Activated B cell treated with CpG ODN at 0.5 μM for 24 hours (primary cell): ENCODE data around the gene SKIC2. TPM values are rescaled to one million over a fixed set of nuclear protein-coding genes. Genes with fewer than 3 reads are reported as not detected.

Experiments used
- ATAC-seq: fragments of 200-7000 bp; cut with Tn5 transposase; one replicate; pipeline ENCODE4 v1.10.0; 2021; ENCODE audit warnings: low read depth, mild to moderate bottlenecking, moderate library complexity
- CTCF ChIA-PET: fragments of 350-600 bp; sonication (Branson Sonifier 250); formaldehyde crosslinking; loops from one replicate; lab custom pipeline; 2021; ENCODE audit warnings: antibody characterized with exemption; lab: Charles Lee
- POLR2A ChIA-PET: fragments of 350-600 bp; sonication (Branson Sonifier 250); formaldehyde crosslinking; loops from one replicate; lab custom pipeline; 2021; ENCODE audit warnings: antibody characterized with exemption; lab: Charles Lee
- DNase-seq: peaks from one replicate; pipeline ENCODE4 v3.0.0; 2022
- H3K27ac Mint-ChIP-seq: one replicate; pipeline ENCODE4 v1.8.0; 2020; ENCODE audit warnings: mixed read lengths
- H3K27me3 Mint-ChIP-seq: one replicate; pipeline ENCODE4 v1.8.0; 2021; ENCODE audit warnings: mixed read lengths
- H3K36me3 Mint-ChIP-seq: one replicate; pipeline ENCODE4 v1.8.0; 2021; ENCODE audit warnings: low read depth, mixed read lengths
- H3K4me1 Mint-ChIP-seq: one replicate; pipeline ENCODE4 v1.8.0; 2021; ENCODE audit warnings: mixed read lengths
- H3K4me3 Mint-ChIP-seq: one replicate; pipeline ENCODE4 v1.8.0; 2020; ENCODE audit warnings: mild to moderate bottlenecking, mixed read lengths
- H3K9me3 Mint-ChIP-seq: one replicate; pipeline ENCODE4 v1.8.0; 2020; ENCODE audit warnings: mixed read lengths
- intact Hi-C: fragments of 100-400 bp; cut with micrococcal nuclease; formaldehyde crosslinking; loops from one replicate; pipeline ENCODE4 v1.15.1; 2024
- total RNA-seq: library from RNA; stranded (reverse); gene quantifications from 2 replicates; pipeline ENCODE4 v1.2.3, GENCODE V29; 2022
- TF ChIP-seq, protein P1 (sequence below): fragments of 200-600 bp; IDR thresholded peaks from one replicate; pipeline ENCODE4 v1.8.0; 2022; ENCODE audit warnings: antibody characterized with exemption, mild to moderate bottlenecking

The SKIC2 gene
- total RNA-seq, 1 donor from 2014 or later = 95.8 TPM

DNA sequence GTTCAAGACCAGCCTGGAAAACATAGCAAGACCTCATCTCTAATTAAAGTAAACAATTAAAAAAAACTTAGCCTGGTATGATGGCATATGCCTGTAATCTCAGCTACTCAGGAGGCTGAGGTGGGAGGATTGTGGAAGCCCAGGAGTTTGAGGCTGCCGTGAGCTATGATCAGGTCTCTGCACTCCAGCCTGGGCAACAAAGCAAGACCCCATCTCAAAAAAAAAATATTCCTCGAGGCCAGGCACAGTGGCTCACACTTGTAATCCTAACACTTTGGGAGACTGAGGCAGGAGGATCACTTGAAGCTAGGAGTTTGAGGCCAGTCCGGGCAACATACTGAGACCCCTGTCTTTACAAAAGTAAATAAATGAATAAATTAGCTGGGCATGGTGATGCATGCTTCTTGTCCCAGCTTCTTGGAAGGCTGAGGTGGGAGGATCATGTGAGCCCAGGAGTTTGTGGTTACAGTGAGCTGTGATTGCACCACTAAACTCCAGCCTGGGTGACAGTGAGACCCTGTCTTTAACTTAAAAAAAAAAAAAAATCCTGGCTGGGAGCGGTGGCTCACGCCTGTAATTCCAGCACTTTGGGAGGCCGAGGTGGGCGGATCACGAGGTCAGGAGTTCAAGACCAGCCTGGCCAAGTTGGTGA is 40.8 kb upstream of the SKIC2 start:
- H3K4me1 Mint-ChIP-seq = no peaks in the 10 kb centered on the region
- H3K36me3 Mint-ChIP-seq = no peaks in the 10 kb centered on the region
- H3K27ac Mint-ChIP-seq = no peak overlapping the region
- no peaks in the 10 kb centered on the region for H3K27me3 Mint-ChIP-seq
- ATAC-seq (no peak), DNase-seq (no peak)
- intact Hi-C loops = no loop called here
- no peak overlapping the region for H3K4me3 Mint-ChIP-seq
- TF ChIP-seq, protein P1, sequence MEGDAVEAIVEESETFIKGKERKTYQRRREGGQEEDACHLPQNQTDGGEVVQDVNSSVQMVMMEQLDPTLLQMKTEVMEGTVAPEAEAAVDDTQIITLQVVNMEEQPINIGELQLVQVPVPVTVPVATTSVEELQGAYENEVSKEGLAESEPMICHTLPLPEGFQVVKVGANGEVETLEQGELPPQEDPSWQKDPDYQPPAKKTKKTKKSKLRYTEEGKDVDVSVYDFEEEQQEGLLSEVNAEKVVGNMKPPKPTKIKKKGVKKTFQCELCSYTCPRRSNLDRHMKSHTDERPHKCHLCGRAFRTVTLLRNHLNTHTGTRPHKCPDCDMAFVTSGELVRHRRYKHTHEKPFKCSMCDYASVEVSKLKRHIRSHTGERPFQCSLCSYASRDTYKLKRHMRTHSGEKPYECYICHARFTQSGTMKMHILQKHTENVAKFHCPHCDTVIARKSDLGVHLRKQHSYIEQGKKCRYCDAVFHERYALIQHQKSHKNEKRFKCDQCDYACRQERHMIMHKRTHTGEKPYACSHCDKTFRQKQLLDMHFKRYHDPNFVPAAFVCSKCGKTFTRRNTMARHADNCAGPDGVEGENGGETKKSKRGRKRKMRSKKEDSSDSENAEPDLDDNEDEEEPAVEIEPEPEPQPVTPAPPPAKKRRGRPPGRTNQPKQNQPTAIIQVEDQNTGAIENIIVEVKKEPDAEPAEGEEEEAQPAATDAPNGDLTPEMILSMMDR = no peak
- no peaks in the 10 kb centered on the region for H3K9me3 Mint-ChIP-seq
- ChIA-PET CTCF (no interaction called here), POLR2A (interaction anchor here (0.7 kb wide), 2 partner anchors 10 to 258 kb away, joined by 3 read pairs; partner anchors contain the start of gene C6orf47)

DNA sequence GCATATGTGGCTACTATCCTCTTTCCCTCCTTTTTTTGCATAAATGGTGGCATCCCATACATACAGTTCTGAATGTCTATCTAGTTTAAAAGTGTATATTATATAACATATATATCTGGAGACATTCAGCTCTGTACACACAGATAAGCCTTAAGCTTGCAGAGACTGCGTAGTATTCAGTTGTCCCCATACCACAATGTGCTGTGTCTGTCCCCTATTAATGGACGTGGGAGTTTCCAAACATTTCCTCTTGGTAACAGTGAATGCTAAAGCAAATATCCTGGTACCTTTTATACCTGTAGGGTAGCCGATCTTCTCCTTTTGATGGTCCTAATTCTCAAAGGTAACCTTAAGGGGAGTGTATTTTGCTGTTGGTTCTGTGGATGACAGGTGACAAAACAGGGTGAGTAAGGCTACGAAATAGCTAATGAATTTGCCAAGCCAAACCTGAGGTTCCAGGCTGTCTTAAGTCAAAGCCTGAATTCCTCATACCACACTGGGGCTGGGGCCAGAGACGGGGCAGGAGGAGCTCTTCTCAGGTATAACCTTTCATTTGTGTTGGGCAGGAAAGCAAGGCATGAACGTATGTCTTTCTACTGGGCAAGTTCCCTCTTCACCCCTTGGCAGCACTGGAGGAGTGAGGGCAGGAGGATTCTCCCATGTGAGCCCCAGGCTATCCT is 39.2 kb upstream of the SKIC2 start:
- H3K4me3 Mint-ChIP-seq = no peak overlapping the region
- no peaks in the 10 kb centered on the region for H3K9me3 Mint-ChIP-seq
- H3K4me1 Mint-ChIP-seq = no peaks in the 10 kb centered on the region
- no peaks in the 10 kb centered on the region for H3K36me3 Mint-ChIP-seq
- H3K27me3 Mint-ChIP-seq = no peaks in the 10 kb centered on the region
- ChIA-PET CTCF (no interaction called here), POLR2A (no interaction called here)
- TF ChIP-seq, protein P1 = no peak
- ATAC-seq = no peak
- no peak overlapping the region for H3K27ac Mint-ChIP-seq
- intact Hi-C loops = no loop called here
- no peak for DNase-seq

DNA sequence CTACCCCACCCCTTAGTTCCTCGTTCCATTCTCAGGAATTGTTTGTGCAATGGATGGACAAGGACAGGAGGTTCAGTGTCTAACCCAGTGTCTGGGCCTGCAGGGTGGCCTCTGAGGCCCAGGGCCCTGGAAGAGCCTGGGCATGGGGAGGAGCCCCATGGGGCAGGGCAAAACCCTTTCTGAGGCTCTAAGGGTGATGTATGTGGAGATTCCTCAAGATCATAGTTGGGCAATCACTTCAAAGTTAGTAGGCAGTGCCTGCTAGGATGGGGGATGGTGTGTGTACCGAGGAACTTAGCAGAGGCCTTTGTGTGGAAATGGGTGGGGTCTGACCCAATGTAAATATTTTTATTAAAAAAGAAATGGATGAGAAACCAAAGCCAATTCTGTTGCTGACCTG is 38.2 kb upstream of the SKIC2 start:
- ATAC-seq (no peak), DNase-seq (no peak)
- ChIA-PET POLR2A (no interaction called here), CTCF (no interaction called here)
- Mint-ChIP-seq H3K36me3 (no peaks in the 10 kb centered on the region), H3K27ac (no peak overlapping the region), H3K4me1 (no peaks in the 10 kb centered on the region), H3K4me3 (no peak overlapping the region), H3K9me3 (no peaks in the 10 kb centered on the region), H3K27me3 (no peaks in the 10 kb centered on the region)
- TF ChIP-seq, protein P1 = no peak
- intact Hi-C loops = no loop called here

DNA sequence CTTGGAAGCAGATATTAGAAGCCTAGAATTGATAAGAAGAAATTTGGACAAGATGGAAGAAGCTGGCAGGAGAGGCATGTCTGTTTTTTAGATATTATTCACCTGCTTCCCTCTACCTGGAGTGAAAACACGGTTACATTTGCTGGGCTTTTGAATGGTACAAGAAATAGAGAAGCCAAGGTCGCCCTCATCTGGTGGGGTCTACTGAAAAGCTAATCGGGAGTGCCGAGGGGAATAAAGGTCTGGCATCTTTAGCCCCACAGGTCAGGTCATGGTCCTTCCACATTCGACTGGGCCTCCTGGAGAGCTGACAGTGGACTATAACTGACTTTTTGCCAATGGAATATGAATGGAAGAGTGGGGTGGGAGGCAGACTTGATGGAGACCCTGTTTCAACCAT is 36.0 kb upstream of the SKIC2 start:
- DNase-seq (no peak), ATAC-seq (peak; percentile 37)
- Mint-ChIP-seq H3K27me3 (peaks cover 2% of the 10 kb centered on the region), H3K27ac (no peak overlapping the region), H3K36me3 (no peaks in the 10 kb centered on the region), H3K9me3 (no peaks in the 10 kb centered on the region), H3K4me1 (no peaks in the 10 kb centered on the region), H3K4me3 (no peak overlapping the region)
- intact Hi-C loops = loop anchor here (1.0 kb wide), 1 partner anchor 194 kb away; the partner anchor contains the start of gene DDAH2
- ChIA-PET CTCF (no interaction called here), POLR2A (no interaction called here)
- TF ChIP-seq, protein P1 = no peak

DNA sequence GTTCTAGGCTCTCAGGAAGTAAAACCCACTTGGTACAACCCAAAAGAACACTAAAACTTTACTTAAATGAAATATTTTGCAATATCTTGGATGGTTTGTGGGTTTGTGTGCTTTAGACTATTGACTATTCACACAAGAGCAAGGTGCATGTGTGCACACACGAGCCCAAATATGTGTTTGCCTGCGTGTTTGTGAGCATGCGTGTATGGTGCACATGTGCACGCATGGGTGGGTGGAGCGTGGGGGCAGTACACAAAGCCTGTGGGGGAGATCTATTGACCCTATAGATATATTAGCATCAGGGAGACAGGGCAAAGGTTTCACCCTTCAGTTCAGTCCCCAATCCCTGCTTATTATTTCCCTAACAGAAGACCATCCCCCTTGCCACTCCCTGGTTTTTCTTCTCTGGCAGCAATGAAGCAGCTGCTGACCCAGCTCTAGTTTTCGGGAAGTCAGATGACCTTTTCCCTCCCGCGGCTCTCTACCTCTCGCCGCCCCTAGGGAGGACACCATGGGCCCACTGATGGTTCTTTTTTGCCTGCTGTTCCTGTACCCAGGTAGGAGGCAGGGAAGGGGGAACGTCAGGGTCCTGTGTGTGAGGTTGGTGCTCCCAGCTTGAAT is 31.6 kb upstream of the SKIC2 start, which contains the start of gene C2:
C2 (plus strand) TSS at position 476 of the 621 bp plus-strand sequence; CDS start at position 512, 36 bp downstream.
- no peaks in the 10 kb centered on the region for H3K4me1 Mint-ChIP-seq
- no peaks in the 10 kb centered on the region for H3K9me3 Mint-ChIP-seq
- ChIA-PET CTCF (no interaction called here), POLR2A (no interaction called here)
- no peaks in the 10 kb centered on the region for H3K36me3 Mint-ChIP-seq
- no peak within 1 kb of the TSS for H3K27ac Mint-ChIP-seq
- intact Hi-C loops = no loop called here
- peaks cover 7% of the 10 kb centered on the region for H3K27me3 Mint-ChIP-seq
- ATAC-seq = no peak
- no peak for DNase-seq
- H3K4me3 Mint-ChIP-seq = no peak within 1 kb of the TSS
- TF ChIP-seq, protein P1 = no peak
